Mammary epithelial cell (primary cell): ENCODE results near the gene URI1.

Source experiments
- EZH2 ChIP-seq: IDR thresholded peaks from 2 replicates; pipeline ENCODE4 v1.6.1; 2012; ENCODE audit warnings: low read length, inconsistent platforms, borderline replicate concordance
- TF ChIP-seq, protein P1 (sequence below), 2 donors: IDR thresholded peaks in 1 of 2; conservative IDR thresholded peaks in 1 of 2; 2 replicates each; pipeline ENCODE4 v1.5.1; 2011 to 2012; ENCODE audit warnings: inconsistent platforms in 2 of 2, low read length in 2 of 2, mild to moderate bottlenecking in 2 of 2, control low read depth in 1 of 2, low read depth in 1 of 2; ENCODE audit not compliant: insufficient read depth in 1 of 2; ENCODE audit errors: extremely low read depth in 1 of 2

DNA sequence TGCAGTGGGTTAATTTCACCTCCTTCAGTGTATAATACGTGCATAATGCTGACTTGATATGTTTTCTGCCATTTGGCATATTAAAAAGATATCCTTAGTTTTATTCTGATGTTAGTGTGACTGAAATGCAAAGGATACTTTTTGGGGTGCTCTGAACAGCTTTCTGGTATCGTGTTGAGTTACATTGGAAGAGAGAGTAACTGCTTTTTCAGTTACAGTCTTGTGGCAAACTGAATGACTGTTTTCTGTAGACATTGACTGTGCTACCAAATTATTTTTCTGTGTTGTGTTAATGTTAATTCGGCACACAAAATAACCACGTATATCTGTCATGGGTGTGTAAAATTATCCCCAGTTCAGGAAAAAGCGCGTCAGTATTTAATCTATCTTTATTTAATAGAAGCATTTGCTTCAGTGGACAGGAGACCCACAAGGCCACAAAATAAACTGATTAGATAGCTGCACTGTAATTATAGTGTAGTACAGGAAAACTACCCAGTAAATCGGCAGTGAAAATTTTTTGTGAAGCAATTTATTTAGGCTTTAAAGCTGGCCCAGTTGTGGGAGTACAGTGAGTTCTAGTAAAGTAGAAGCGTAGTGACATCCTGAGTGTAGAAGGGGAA lies 2.5 kb downstream of the URI1 start:
- TF ChIP-seq, protein P1, sequence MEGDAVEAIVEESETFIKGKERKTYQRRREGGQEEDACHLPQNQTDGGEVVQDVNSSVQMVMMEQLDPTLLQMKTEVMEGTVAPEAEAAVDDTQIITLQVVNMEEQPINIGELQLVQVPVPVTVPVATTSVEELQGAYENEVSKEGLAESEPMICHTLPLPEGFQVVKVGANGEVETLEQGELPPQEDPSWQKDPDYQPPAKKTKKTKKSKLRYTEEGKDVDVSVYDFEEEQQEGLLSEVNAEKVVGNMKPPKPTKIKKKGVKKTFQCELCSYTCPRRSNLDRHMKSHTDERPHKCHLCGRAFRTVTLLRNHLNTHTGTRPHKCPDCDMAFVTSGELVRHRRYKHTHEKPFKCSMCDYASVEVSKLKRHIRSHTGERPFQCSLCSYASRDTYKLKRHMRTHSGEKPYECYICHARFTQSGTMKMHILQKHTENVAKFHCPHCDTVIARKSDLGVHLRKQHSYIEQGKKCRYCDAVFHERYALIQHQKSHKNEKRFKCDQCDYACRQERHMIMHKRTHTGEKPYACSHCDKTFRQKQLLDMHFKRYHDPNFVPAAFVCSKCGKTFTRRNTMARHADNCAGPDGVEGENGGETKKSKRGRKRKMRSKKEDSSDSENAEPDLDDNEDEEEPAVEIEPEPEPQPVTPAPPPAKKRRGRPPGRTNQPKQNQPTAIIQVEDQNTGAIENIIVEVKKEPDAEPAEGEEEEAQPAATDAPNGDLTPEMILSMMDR (conservative IDR thresholded peaks at IDR 0.05 in 1 of 2, IDR thresholded peaks at IDR 0.05 in 1 of 2; ENCODE audit: extremely low read depth in 1 of 2, insufficient read depth in 1 of 2, low read depth in 1 of 2, low read length in 2 of 2), result no peak
- TF ChIP-seq EZH2, result no peak
